HL-60/S4 treated with retinoic acid at 250 ng/mL for 4 days and 3 days (cell line): ENCODE measurements around the gene PARP2.
"Not testable (repeated sequence)": the region's sequence is repeated elsewhere in the genome, so short reads cannot be mapped to it uniquely, and the experiment has no call there.

Experiments used
- in situ Hi-C: fragments of 300-500 bp; cut with MboI; formaldehyde crosslinking; loops from 2 replicates; pipeline ENCODE4 v1.7.0; 2022; ENCODE audit warnings: low sequenced_read_pairs

Gene PARP2

GRCh38 chr14:20343862-20344220, 406 bp downstream of the PARP2 start:
- in situ Hi-C loops, result no loop called here

GRCh38 chr14:20345366-20345765, 1.9 kb downstream of the PARP2 start:
- in situ Hi-C loops, result no loop called here

- in situ Hi-C loops, result no loop called here
Measured at GRCh38 chr14:20346713-20347112, 3.3 kb downstream of the PARP2 start.

GRCh38 chr14:20347747-20348146, 4.3 kb downstream of the PARP2 start:
- in situ Hi-C loops, result no loop called here

GRCh38 chr14:20350282-20350681, 6.8 kb downstream of the PARP2 start:
- in situ Hi-C loops, result no loop called here

- in situ Hi-C loops, result no loop called here
Measured at GRCh38 chr14:20350860-20351259, 7.4 kb downstream of the PARP2 start.

GRCh38 chr14:20356422-20356821, 13.0 kb downstream of the PARP2 start:
- in situ Hi-C loops, result no loop called here

- in situ Hi-C loops, result not testable (repeated sequence)
Measured at GRCh38 chr14:20358474-20358873, 15.0 kb downstream of the PARP2 start.

GRCh38 chr14:20365928-20366327, 22.5 kb downstream of the PARP2 start:
- in situ Hi-C loops, result no loop called here

- in situ Hi-C loops, result no loop called here
Measured at GRCh38 chr14:20372796-20373195, 29.4 kb downstream of the PARP2 start.

GRCh38 chr14:20375471-20375870, 32.0 kb downstream of the PARP2 start:
- in situ Hi-C loops, result no loop called here

- in situ Hi-C loops, result no loop called here
Measured at GRCh38 chr14:20376071-20376588, 32.7 kb downstream of the PARP2 start.

- in situ Hi-C loops, result no loop called here
Measured at GRCh38 chr14:20377171-20377570, 33.7 kb downstream of the PARP2 start.

GRCh38 chr14:20379743-20380142, 36.3 kb downstream of the PARP2 start:
- in situ Hi-C loops, result no loop called here

GRCh38 chr14:20380681-20381080, 37.2 kb downstream of the PARP2 start:
- in situ Hi-C loops, result no loop called here

GRCh38 chr14:20381341-20381740, 37.9 kb downstream of the PARP2 start:
- in situ Hi-C loops, result no loop called here

- in situ Hi-C loops, result no loop called here
Measured at GRCh38 chr14:20382526-20382925, 39.1 kb downstream of the PARP2 start.

- in situ Hi-C loops, result no loop called here
Measured at GRCh38 chr14:20383032-20383431, 39.6 kb downstream of the PARP2 start.

- in situ Hi-C loops, result no loop called here
Measured at GRCh38 chr14:20383636-20384035, 40.2 kb downstream of the PARP2 start.

- in situ Hi-C loops, result no loop called here
Measured at GRCh38 chr14:20384321-20384720, 40.9 kb downstream of the PARP2 start.

GRCh38 chr14:20384886-20385285, 41.5 kb downstream of the PARP2 start:
- in situ Hi-C loops, result no loop called here

GRCh38 chr14:20386276-20386855, 42.9 kb downstream of the PARP2 start:
- in situ Hi-C loops, result no loop called here

- in situ Hi-C loops, result no loop called here
Measured at GRCh38 chr14:20387576-20387975, 44.1 kb downstream of the PARP2 start.
